Activated gamma-delta T cell (primary cell): ENCODE measurements around the gene ZNF777.
A peak's percentile ranks its signal among the peaks of the same experiment; 100 is the strongest.
"Not testable (repeated sequence)": the region's sequence is repeated elsewhere in the genome, so short reads cannot be mapped to it uniquely, and the experiment has no call there.

Experiments
- DNase-seq: peaks from one replicate; lab custom pipeline; 2025; lab: John Stamatoyannopoulos, UW

Gene ZNF777

DNA sequence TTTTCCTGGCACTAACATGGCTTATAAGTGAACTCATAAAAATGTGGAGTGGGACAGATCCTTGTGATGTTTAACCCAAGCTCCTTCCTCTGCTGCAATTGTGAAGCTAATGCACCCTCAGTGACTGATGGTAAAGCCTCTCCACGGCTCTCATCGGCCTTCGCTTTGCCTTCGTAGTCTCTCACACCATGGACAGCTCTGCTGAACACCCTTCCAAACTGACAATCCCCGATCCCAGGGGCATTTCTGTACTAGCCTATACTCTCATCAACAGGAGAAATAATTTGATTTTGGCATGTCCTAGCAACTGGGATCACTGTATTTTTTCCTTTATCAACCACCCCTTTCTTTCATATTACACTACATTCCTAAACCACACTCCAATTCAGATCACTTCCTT, 6.1 kb downstream of the ZNF777 start:
- DNase-seq: no peak

DNA sequence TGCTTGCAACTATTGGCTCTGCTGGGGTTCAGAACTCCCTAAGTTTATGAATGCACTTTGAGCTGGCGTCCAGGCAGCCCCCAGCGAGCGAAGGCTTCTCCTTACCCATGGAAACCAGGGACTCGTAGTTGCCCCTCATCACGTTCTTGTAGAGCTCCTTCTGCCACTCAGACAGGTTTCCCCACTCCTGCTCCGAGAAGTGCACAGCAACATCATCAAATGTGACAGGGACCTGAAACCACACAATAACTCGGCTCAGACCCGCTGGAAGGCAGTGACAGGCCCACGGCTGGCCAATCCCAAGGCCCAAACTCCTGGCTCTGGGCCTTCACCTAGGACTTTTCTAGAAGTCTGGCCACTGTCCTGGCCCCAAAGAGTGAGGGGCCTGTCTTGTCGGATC, 6.9 kb downstream of the ZNF777 start:
- DNase-seq: no peak

DNA sequence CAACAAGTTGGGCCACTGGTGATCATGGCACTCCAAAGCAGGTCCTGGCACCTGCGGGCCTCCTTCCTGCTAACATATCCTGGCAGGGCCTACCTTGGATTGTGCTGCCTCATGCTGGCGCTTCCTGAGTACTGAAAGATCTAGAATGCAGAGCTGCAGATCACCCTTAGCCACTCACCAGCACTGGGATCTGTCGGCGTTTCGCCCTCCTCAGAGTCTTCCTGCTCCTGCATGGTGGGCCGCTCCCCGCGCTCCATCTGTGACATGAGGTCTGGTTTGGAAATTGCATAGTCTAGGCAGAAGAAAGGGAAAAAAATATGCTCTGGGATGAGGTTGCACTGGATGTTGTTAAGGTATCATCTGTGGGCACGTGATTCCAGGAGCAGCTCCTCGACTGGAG, 10.0 kb downstream of the ZNF777 start:
- DNase-seq: no peak

DNA sequence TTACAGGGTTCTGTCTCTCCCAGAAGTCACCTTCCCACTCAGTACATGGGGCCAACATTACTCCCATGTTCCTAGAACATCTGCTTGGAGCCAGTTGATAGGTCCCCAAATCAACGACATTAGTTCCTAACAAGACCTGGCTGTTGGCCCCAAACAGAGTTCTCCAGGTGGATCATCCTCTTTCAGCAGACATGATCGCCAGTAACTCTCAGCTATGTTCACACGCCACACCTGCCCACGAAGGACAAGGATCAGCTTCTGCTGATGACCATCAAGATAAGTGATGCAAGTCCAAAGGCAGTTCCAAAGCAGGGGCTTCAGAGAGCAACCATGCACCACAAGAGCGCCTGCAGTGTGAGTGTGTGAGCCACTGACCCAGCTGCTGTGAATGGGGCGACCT, 11.0 kb downstream of the ZNF777 start:
- DNase-seq: no peak

DNA sequence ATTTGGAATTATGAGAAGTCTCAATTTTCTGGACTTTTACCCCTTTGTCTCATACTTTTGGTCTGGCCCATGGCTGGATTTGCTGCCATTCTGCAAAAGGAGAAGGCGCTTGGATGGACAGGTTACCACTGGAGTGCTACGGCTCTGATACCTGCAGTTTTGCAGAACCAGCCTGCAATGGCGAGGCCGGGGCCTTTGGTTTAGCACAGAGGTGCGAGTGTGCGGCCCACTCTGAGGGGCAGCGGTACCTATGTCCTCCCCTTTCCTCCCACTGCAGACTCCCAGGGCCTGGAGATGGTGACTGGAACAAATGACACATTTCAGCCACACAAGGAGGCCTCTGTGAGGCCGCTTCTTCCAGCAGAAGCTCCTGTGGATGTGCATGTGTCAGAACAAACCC, 11.9 kb downstream of the ZNF777 start:
- DNase-seq: no peak

DNA sequence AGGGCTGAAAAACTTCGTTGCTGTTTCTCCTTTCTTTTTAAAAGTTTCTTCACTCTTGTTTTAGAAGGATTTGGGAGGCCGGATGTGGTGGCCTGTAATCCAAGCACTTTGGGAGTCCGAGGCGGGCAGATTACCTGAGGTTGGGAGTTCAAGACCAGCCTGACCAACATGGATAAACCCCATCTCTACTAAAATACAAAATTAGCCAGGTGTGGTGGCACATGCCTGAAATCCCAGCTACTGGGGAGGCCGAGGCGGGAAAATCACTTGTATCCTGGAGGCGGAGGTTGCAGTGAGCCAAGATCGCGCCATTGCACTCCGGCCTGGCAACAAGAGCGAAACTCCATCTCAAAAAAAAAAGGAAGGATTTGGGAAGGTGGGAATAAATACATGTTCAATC, 14.8 kb downstream of the ZNF777 start:
- not testable (repeated sequence) for DNase-seq

DNA sequence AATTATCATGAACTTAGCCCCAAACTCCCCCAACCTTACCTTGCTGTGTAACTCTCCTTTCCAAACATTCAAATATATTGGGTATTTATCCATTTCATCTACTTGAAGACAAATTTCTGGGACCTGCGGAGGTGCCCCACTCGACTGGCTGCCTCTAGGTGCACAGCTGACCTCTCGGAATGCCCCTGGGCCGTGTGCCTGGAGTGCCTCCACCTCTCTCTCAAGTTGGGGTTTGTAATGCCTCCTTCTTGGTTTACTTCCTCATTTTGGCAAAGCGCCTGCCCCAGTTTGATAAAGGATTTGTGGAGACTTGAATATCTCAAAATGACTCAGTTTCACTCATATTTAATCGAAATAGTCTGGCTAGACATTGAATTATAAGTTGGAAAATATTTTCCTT, 16.6 kb downstream of the ZNF777 start:
- DNase-seq: no peak

DNA sequence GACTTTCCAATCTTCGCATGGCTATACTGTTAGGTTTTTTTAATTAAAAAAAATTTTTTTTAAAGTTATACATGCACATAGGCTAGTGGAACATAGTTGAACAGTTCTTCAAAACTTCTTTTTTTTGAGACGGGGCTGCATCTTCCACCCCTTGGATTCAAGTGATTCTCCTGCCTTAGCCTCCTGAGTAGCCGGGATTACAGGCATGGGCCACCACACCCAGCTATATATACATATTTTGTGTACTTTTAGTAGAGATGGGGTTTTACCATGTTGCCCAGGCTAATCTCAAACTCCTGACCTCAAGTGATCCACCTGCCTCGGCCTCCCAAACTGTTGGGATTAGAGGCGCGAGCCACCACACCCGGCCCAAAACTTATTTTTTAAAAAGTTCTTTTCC, 17.3 kb downstream of the ZNF777 start:
- no peak for DNase-seq

DNA sequence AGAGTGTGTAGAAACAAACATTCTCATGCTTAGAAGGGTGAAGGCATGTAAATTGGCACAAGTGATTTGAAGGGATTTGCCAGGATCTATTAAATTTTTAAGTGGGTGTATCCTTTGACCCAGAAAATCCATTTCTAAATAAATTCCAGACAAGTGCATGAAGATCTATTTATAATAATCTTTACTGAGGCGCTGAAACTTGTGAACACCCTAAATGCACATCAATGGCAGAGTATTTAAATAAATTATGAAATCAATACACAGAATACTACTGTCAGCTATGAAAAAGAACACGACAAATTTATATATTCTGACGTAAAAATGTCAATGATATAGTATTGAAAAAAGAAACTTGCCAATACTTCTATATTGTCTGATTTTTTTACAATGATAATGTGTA, 17.9 kb downstream of the ZNF777 start:
- no peak for DNase-seq

DNA sequence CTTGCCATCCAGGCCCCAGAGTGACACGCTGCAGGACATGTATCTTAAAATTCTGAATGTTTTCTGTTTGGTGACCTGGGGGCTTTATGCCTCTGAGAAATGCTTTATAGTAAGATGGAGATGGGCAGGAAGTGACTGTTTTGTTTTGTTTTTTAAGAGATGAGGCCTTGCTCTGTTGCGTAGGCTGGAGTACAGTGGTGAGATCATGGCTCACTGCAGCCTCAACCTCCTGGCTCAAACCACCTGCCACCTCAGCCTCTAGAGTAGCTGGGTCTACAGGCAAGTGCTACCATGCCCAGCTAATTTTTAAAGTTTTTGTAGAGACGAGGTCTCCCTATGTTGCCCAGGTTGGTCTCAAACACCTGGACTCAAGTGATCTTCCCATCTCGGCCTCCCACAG, 20.6 kb downstream of the ZNF777 start:
- no peak for DNase-seq

DNA sequence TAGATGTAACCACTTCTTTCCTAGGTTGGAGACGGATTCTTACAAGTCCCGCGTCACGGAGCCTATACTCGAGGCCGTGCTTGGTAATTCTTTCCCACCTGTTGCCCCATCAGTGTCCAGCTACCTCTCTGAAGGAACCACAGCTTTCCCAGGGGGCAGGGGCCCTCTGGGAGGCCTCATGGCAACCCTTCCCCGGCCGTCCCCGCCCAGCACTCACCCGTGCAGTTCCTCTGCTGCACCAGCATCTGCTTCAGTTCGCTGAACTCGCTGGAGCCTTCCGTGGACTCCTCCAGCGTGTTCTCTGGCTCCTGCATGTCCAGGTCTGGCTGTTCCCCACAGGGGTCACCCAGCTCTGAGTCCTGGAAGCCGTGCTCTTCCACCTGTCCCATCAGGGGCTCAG, 24.5 kb downstream of the ZNF777 start:
- DNase-seq: no peak

DNA sequence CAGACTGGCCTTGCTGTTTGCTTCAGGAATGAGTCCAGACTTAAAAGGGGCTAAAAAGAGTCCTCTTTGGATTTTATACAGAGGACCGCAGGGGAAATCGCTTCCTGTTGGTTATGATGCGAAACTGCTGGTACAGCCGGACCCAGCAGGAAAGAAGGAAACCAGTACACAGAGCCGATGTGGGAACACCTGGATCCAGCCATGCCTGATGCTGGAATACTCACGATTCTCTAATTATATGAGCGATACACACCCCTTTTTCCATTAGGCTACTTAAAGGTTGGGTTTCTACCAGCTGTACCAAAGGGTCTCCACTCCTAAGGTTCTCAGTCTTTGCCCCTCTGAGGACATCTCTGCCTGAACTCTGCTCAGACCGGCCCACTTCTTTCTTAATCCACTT, 27.7 kb downstream of the ZNF777 start:
- DNase-seq: no peak

DNA sequence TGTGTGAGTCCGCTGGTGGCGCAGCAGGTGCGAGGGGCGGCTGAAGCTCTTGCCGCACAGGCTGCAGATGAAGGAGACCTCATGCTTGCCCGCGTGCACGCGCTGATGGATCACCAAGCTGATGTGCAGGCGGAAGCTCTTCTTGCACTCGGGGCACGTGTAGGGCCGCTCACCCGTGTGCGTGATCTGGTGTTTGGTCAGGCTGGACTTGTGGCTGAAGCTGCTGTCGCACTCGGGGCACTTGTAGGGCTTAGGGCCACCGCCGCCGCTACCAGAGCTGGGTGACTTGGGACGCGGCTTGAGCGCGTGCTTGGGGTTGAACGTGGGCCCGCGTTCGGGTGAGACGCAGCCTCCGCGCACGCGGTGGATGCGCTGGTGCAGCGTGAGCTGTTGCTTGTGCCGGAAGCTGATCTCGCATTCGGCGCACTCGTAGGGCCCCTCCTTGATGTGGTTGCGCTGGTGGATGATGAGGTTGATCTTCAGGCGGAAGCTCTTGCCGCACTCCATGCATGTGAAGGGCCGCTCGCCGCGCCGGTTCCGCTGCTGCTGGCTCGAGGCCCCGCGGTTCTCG, 28.7 kb downstream of the ZNF777 start:
- DNase-seq: no peak

DNA sequence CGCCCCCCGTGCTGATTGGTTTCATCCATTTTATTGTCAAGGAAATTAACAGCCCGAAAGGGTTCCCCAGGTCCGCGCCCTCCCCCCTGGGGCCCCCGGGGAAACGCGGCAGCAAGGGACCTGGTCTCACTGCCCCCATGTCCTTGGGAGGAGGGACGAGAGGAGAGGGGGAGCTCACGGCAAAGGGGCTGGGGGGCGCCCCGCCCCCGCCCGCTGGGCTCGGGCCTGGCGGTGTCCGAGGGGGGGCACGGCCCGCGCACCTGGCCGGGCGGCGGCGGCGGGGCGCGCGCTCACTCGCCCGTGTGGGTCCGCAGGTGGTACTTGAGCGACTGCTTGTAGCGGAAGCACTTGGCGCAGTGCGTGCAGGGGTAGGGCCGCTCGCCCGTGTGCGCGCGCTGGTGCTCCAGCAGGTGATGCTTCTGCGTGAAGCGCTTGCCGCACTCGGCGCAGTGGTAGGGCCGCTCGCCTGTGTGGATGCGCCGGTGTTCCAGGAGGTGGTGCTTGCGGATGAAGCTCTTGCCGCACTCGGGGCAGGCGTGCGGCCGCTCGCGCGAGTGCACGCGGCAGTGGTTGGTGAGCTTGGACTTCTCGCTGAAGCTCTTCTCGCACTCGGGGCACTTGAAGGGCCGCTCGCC, 29.3 kb downstream of the ZNF777 start:
- no peak for DNase-seq

DNA sequence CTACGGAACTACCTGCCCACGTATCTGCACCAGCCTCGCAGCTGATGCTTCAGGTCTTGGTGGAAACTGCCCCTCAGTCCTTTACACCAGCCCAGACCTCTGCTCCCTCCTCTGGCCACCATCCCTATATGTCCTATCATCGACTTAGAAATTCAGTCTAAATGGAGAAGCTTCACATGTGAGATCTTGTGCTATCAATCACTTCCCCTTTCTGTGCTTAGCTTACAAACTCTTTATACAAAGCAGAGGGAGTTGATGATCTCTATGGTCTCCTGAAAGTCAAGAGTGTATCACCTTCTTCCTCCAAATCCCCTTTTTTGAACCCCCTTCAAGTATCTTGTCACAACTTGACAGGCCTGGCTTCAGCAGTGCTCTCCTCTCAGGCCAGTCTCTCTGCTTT, 30.7 kb downstream of the ZNF777 start:
- DNase-seq: no peak

DNA sequence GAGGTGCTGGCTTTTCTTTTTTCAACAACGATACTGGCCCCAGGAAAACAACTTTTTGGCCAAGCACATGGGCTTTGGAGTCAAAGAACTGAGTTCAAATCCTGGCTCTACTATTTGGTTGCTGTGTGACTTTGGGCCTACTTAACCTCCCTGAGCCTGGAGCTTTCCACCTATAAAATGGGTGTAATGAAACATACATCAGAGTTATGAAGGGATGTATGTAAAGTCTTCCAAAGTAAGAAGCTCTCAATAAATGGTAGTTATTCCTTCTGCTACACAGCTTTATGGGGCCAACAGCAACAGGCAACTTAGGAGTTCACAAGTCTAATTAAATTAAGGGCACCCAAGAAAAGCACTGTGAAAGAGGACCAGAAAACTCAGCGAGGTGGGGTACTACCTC, 33.0 kb downstream of the ZNF777 start:
- no peak for DNase-seq

DNA sequence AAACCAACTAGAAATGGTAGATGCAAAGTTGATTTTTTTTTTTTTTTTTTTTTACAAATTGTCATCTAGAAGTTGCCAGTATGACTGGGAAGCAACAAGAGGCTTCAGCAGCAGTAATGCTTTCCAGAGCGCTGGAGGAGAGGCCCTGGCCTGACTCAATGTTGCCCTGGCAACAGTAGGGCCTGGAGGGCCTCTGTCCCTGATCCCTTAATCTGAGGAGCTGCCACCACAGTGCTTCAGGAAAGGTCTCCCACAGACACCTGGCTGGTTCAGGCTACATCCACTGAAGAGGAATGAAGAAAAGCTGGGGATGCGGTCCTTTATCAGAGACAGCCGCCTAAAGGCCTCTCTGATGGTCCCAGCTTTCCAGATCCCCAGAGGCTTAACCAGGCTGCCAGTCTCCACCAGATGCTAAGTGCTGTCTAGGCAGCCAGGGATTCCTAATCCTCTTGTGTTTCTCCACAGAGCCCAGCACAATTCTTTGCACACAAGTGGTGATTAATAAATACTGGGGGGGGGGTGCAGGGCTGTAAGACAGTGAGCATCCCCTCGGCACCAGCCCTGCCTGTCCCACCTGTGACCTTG, 33.7 kb downstream of the ZNF777 start:
- DNase-seq: no peak

DNA sequence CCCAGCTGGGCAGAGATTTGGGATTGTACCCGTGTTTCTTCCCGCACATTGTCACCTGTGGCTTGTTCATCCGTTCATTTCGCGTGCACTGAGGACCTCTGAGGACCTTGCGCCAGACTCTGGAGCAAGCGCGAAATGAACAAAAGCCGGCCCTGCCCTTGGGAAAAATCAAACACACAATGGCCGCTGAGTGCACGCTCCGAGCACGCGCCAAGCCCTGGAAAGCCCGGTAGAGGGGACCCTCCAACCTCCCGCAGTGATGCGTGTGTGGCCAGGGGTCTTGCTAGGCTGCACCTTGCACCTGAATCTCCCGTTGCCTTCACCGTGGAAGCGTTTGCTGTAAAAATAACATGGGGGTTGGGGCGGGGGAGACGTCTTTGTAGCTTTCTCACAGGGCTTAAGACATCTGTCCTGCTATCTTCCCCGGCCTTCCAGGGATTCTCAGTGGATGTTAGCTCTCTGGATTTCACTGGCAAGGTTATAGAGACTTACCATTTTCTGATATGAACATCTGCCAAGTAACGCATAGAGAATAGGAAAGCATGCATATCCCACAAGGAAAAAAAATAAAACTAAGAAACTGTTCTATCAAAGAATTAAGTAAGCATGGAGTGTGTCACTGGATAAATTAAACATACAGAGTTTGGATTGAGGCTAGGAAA, 37.3 kb downstream of the ZNF777 start:
- no peak for DNase-seq

DNA sequence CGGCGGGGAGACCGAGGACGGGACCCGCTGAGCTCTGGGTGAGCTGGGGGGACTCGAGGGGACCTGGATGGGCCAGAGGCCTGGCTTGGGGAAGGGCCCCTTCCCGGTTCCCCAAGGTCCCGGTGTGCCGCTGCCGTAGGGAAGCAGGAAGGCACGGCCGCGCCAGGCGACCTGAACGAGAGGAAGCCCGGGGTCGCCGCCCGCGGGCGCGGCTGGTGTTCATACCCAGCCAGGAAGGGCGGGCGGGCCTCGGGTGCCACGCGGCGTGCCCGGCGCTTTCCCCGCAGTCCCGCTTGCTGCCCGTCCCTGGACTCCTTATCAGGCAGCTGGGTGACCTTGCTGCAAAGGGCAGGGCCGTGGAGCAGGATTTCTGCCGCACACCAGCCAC, 38.0 kb downstream of the ZNF777 start:
- DNase-seq: no peak

DNA sequence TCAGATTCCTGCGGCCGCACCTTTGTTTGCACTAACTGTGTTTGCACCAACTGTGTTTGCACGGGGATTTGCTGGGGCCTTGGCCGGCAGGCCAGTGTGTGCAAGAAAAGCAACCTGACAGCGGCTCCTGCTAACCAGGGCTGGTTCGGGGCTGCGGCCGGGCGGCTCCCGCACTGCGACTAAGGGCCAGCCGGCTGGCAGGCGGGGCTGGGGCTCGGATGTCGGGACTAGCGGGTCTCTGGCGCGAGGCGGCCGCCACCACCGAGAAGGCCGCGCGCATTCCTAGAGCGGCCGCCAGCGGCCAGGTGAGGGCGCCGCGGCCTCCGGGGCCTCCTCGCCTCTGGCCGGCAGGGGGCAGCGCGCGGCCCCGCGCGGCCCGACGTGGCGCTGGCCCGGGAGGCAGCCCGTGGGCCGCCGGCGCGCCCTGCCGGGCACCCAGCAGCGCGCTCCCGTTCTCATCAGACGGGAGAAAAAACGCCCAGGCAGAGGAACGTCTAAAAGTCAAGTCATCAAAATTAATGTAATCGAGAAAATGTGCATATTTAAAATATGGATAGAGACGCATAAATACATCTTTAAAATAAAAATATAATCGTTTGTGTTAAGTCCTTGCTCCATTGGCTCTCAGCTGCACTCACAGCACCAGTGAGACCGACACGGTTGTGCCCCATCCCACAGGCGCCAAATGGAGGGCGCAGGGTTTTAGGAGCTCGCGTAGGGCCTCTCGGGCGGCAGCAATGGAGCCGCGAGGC, 38.5 kb downstream of the ZNF777 start:
- peak; percentile 57 for DNase-seq

DNA sequence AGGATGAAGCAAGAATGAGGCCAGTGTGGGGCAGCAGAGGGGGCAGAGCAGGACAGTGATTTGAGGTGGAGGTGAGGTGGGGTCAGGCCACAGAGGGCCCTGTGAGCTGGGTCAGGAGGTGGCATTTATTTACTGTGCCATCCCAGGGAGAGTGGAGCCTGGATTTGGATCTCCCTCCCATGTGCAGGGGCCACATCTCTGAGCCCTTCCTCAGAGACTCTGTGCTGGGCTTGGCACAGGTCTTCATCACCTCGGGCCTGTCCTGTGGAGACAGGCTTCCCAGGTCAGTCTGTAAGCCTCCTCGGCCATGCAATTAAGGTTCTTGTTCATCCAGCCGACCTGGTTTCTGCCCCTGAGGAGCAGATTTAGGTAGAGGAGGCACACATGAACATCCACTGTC, 40.9 kb downstream of the ZNF777 start:
- no peak for DNase-seq

DNA sequence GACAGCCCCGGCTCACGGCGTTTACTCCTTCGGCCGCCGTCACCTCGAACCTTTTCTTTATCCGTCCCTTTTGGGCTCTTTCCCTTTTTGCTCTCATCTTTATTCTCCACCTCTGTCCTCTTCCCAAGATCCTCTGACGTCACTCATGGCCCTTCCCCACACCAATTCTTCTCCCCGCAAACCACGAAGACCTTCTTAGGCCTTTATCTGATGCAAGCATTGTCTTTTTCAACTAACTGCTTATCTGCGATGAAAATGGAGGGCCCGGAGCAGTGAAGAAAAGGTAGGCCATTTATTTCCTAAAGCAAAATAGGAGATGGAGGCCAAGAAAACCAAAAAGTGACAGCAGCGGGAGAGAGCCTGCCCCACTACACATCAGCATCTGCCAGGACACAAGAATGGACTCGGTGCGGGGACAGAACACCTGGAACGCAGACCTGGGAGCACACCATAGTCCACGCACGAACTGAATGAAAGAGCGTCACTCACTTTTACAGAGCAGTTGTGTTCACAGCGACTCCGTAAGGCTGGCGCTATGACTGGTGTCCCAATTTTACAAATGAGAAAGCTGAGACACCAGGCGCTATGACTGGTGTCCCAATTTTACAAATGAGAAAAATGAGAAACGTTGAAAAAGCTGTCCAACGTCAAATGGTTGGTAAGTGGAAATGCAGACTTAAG, 45.3 kb downstream of the ZNF777 start:
- no peak for DNase-seq
